Psoas muscle (tissue), 8 donors: Measurements from ENCODE around the gene FAF1. TPM values are rescaled to one million over a fixed set of nuclear protein-coding genes. Genes with fewer than 3 reads are reported as not detected.

Experiments
- ATAC-seq, 4 donors: fragments of 200-7000 bp; cut with Tn5 transposase; one replicate each; pipeline ENCODE4 v1.9.1; 2020; ENCODE audit warnings: moderate library complexity in 3 of 4, mild to moderate bottlenecking in 2 of 4
- DNase-seq, 2 donors: peaks; one replicate each; pipeline ENCODE4 v3.0.0-alpha.2; 2020
- H3K27ac ChIP-seq: fragments of 200-600 bp; one replicate; pipeline ENCODE4 v1.8.0; 2022
- H3K27me3 ChIP-seq, 3 donors: fragments of 200-600 bp in 1 of 3; one replicate each; pipeline versions ENCODE4 v1.6.1 to v1.8.0; 2013 to 2022; ENCODE audit warnings: low read length in 2 of 3, mild to moderate bottlenecking in 2 of 3, moderate library complexity in 1 of 3; ENCODE audit not compliant: insufficient read depth in 3 of 3
- H3K36me3 ChIP-seq, 2 donors: fragments of 200-600 bp in 1 of 2; one replicate each; pipeline versions ENCODE4 v1.6.1 to v1.8.0; 2013 to 2022; ENCODE audit warnings: low read depth in 1 of 2, mild to moderate bottlenecking in 1 of 2, moderate library complexity in 1 of 2; ENCODE audit not compliant: insufficient read depth in 1 of 2
- H3K4me1 ChIP-seq: fragments of 200-600 bp; one replicate; pipeline ENCODE4 v1.8.0; 2022
- H3K4me3 ChIP-seq: fragments of 200-600 bp; one replicate; pipeline ENCODE4 v1.8.0; 2022; ENCODE audit warnings: mild to moderate bottlenecking
- H3K9me3 ChIP-seq: fragments of 200-600 bp; one replicate; pipeline ENCODE4 v1.8.0; 2022
- CTCF ChIP-seq: fragments of 200-600 bp; IDR thresholded peaks from one replicate; pipeline ENCODE4 v1.8.0; 2022; ENCODE audit warnings: antibody characterized with exemption
- WGBS, 3 donors: extraction: QIAGEN DNeasy Blood & Tissue Kit; methylation state at CpG; one replicate each; pipeline versions ENCODE4 v1.1.6 to v1.1.7; 2013; 5-methylcytosine and 5-hydroxymethylcytosine counted together
- intact Hi-C, 2 donors: fragments of 100-400 bp; cut with DNase I; formaldehyde crosslinking; loops; one replicate each; pipeline versions ENCODE4 v1.11.0 to v1.14.2; 2022
- polyA plus RNA-seq, 3 donors: library from polyadenylated mRNA; stranded (reverse); fragments of 200-250 nt; gene quantifications; one replicate each; pipeline ENCODE4 v1.2.3, GENCODE V29; 2013
- total RNA-seq, 4 donors: library from RNA; stranded (reverse); fragmentation: NEBNext Ultra II Directional in 2 of 4; extraction: Animal tissue kit (Norgen Biotek cat#: 25700) in 2 of 4; gene quantifications; one replicate each; pipeline versions ENCODE4 v1.2.1 to v1.2.4, GENCODE V29; 2021 to 2023
- donor health status: healthy with polysubstance abuse.
- donor health status: DM: no; HTN: no; CAD: no; lungs with moderate emphysema.
- donor health status: Bipolar disorder and iron deficiency.
- donor health status: healthy.
- donor health status: DM: yes; HTN: yes; CAD: no.
- donor health status: DM: no; HTN: no; CAD: no.
- donor health status: DM: no; HTN: no; CAD: no.
- donor health status: DM: yes; HTN: yes; CAD: no.

FAF1 gene
- total and polyA plus RNA-seq, 7 donors, result 67.8 to 128 (median 108) TPM

GRCh38 chr1:50425376-50426107 lies 534.5 kb downstream of the FAF1 start:
- no peaks in the 10 kb centered on the region for H3K36me3 ChIP-seq
- H3K4me1 ChIP-seq, result peaks cover 15% of the 10 kb centered on the region
- DNase-seq, result no peak
- no peak for ATAC-seq
- H3K4me3 ChIP-seq, result no peak overlapping the region
- intact Hi-C loops, result no loop called here
- no peak overlapping the region for H3K27ac ChIP-seq
- H3K9me3 ChIP-seq, result no peaks in the 10 kb centered on the region
- no peak for TF ChIP-seq CTCF
- peaks cover 5 to 100% (median 64%) of the 10 kb centered on the region in 3 donors for H3K27me3 ChIP-seq
- 4 to 9% (median 7%) methylated on average over 34 of the region's 34 CpGs for WGBS, 3 donors

GRCh38 chr1:50424884-50425375 lies 535.1 kb downstream of the FAF1 start:
- Histone ChIP-seq H3K36me3 (no peaks in the 10 kb centered on the region), H3K27ac (no peak overlapping the region), H3K4me1 (peaks cover 15% of the 10 kb centered on the region), H3K9me3 (no peaks in the 10 kb centered on the region), H3K27me3 (peaks cover 5 to 100% (median 65%) of the 10 kb centered on the region in 3 donors), H3K4me3 (peak overlapping the region; percentile 55)
- no peak for ATAC-seq
- TF ChIP-seq CTCF, result no peak
- intact Hi-C loops, result no loop called here
- no peak for DNase-seq
- WGBS, 3 donors, result 5% methylated on average over 40 of the region's 40 CpGs

- Histone ChIP-seq H3K4me3 (peak overlapping the region; percentile 55), H3K4me1 (peaks cover 15% of the 10 kb centered on the region), H3K27me3 (peaks cover 5 to 100% (median 71%) of the 10 kb centered on the region in 3 donors), H3K36me3 (no peaks in the 10 kb centered on the region), H3K9me3 (no peaks in the 10 kb centered on the region), H3K27ac (no peak overlapping the region)
- DNase-seq (no peak), ATAC-seq (no peak)
- 3 to 4% (median 4%) methylated on average over 35 of the region's 35 CpGs for WGBS, 3 donors
- no peak for TF ChIP-seq CTCF
- intact Hi-C loops, result no loop called here
Measured at GRCh38 chr1:50424045-50424883, 535.8 kb downstream of the FAF1 start.

- no peak for DNase-seq
- Histone ChIP-seq H3K36me3 (no peaks in the 10 kb centered on the region), H3K4me1 (peaks cover 15% of the 10 kb centered on the region), H3K27ac (no peak overlapping the region), H3K27me3 (peaks cover 5 to 100% (median 76%) of the 10 kb centered on the region in 3 donors), H3K4me3 (peak overlapping the region; percentile 55), H3K9me3 (no peaks in the 10 kb centered on the region)
- ATAC-seq, result peak in 3 of 4 donors; percentile 12 to 31 (median 23)
- intact Hi-C loops, result no loop called here
- 0 to 4% (median 2%) methylated on average over 23 of the region's 23 CpGs for WGBS, 3 donors
- TF ChIP-seq CTCF, result no peak
Measured at GRCh38 chr1:50423670-50424000, 536.4 kb downstream of the FAF1 start.
